Cardiac septum (tissue), 1 donor: ENCODE data around the gene KDM5C. TPM values are rescaled to one million over a fixed set of nuclear protein-coding genes. Genes with fewer than 3 reads are reported as not detected.

Experiments
- microRNA-seq: library from miRNA; unstranded; fragments of <30 nt; microRNA quantifications from one replicate; pipeline ENCODE4 v1.2.0, GENCODE V29; 2020
- total RNA-seq: library from RNA; stranded (reverse); fragmentation: NEBNext Ultra II Directional; extraction: Animal tissue kit (Norgen Biotek cat#: 25700); gene quantifications from one replicate; pipeline ENCODE4 v1.2.1, GENCODE V29; 2021
- donor health status: DM: no; HTN: no; CAD: no.

The KDM5C gene
- total RNA-seq, 1 donor from 2014 or later, result 57.7 TPM

Small RNAs within 50 kb of the gene (microRNA-seq; reads per million reads assigned to microRNA genes)
- gene MIR6894 (not detected), gene MIR6895 (not detected)

Other genes with a start within 250 kb of the KDM5C start
- gene GPR173, start 176.4 kb downstream of the KDM5C start, total RNA-seq, result 3.2 TPM
- 34.2 TPM for gene TSPYL2, start 142.8 kb downstream of the KDM5C start, total RNA-seq
- gene KANTR, start 131.1 kb downstream of the KDM5C start, total RNA-seq, result 7.2 TPM
- 11.6 TPM for gene IQSEC2, start 56.4 kb upstream of the KDM5C start, total RNA-seq
- 50.8 TPM for gene SMC1A, start 197.4 kb upstream of the KDM5C start, total RNA-seq
- 0.81 TPM for gene RIBC1, start 197.7 kb upstream of the KDM5C start, total RNA-seq
- 85.2 TPM for gene HSD17B10, start 209.2 kb upstream of the KDM5C start, total RNA-seq